A673 (cell line): ENCODE measurements around the gene CLDN5. TPM values are rescaled to one million over a fixed set of nuclear protein-coding genes. Genes with fewer than 3 reads are reported as not detected.

Experiments used
- BruUV-seq: library from RNA; stranded (reverse); fragments of 400-500 nt; replicated peaks from 2 replicates; lab custom pipeline; 2021; lab: Mats Ljungman, UMichigan
- CTCF ChIA-PET: fragments of 300-600 bp; sonication (Branson Sonifier 250); formaldehyde crosslinking; loops from one replicate; lab custom pipeline; 2022; ENCODE audit warnings: antibody characterized with exemption; lab: Charles Lee
- POLR2A ChIA-PET: fragments of 300-600 bp; sonication (Branson Sonifier 250); formaldehyde crosslinking; loops from one replicate; lab custom pipeline; 2022; ENCODE audit warnings: antibody characterized with exemption; ENCODE audit not compliant: low non-redundant PET; lab: Charles Lee
- DNase-seq: peaks from one replicate; pipeline ENCODE4 v3.0.0-alpha.2; 2015; ENCODE audit warnings: low spot score
- H3K27ac ChIP-seq: fragments of 200-600 bp; sonication (generic); 2 replicates; pipeline ENCODE4 v1.5.1; 2016; ENCODE audit warnings: mixed run types, low read depth, mild to moderate bottlenecking, mixed read lengths, antibody characterized with exemption, low read length; ENCODE audit not compliant: poor library complexity, severe bottlenecking
- H3K27me3 ChIP-seq: fragments of 200-600 bp; sonication (generic); replicated peaks from 2 replicates; pipeline ENCODE4 v1.6.1; 2017; ENCODE audit warnings: mixed run types, low read depth, mild to moderate bottlenecking, mixed read lengths, antibody characterized with exemption, low read length; ENCODE audit not compliant: insufficient read depth, poor library complexity
- H3K36me3 ChIP-seq: fragments of 200-600 bp; sonication (generic); 2 replicates; pipeline ENCODE4 v1.6.1; 2016; ENCODE audit warnings: mixed run types, mild to moderate bottlenecking, mixed read lengths, antibody characterized with exemption, low read length; ENCODE audit not compliant: insufficient read depth, poor library complexity, severe bottlenecking
- H3K4me1 ChIP-seq: fragments of 200-600 bp; sonication (generic); 2 replicates; pipeline ENCODE4 v1.6.1; 2017; ENCODE audit warnings: mixed run types, mild to moderate bottlenecking, mixed read lengths, antibody characterized with exemption, low read length; ENCODE audit not compliant: insufficient read depth, poor library complexity, severe bottlenecking
- H3K4me3 ChIP-seq: fragments of 200-600 bp; sonication (generic); 2 replicates; pipeline ENCODE4 v1.5.1; 2016; ENCODE audit warnings: low read depth, mixed run types, mild to moderate bottlenecking, mixed read lengths, low read length; ENCODE audit not compliant: poor library complexity, severe bottlenecking
- H3K9me3 ChIP-seq: fragments of 200-600 bp; sonication (generic); 2 replicates; pipeline ENCODE4 v1.6.1; 2016; ENCODE audit warnings: mixed run types, low read depth, mild to moderate bottlenecking, mixed read lengths, antibody characterized with exemption, low read length; ENCODE audit not compliant: poor library complexity, severe bottlenecking
- CTCF ChIP-seq: fragments of 300-800, 200-600 bp; sonication (generic); conservative IDR thresholded peaks from 2 replicates; pipeline ENCODE4 v1.5.1; 2017; ENCODE audit warnings: low read depth, mild to moderate bottlenecking, antibody characterized with exemption, low read length, moderate library complexity, mixed read lengths
- EZH2 ChIP-seq: fragments of 200-600 bp; sonication (generic); IDR thresholded peaks from 2 replicates; pipeline ENCODE4 v1.6.1; 2017; ENCODE audit warnings: borderline replicate concordance, low read depth, mild to moderate bottlenecking, mixed read lengths, antibody characterized with exemption, low read length; ENCODE audit not compliant: poor library complexity, severe bottlenecking
- intact Hi-C: fragments of 100-400 bp; cut with micrococcal nuclease; formaldehyde crosslinking; loops from one replicate; pipeline ENCODE4 v1.10.0; 2022; ENCODE audit not compliant: unreplicated experiment
- total RNA-seq: library from RNA; stranded (reverse); gene quantifications from 2 replicates; pipeline ENCODE4 v1.2.3, GENCODE V29; 2021

CLDN5 gene
- total RNA-seq, 1 experiment from 2014 or later: 0.21 TPM

GRCh38 chr22:19516378-19517170, 7.6 kb downstream of the CLDN5 start:
- Histone ChIP-seq H3K36me3 (peaks cover 49% of the 10 kb centered on the region), H3K27ac (no peak overlapping the region), H3K27me3 (no peaks in the 10 kb centered on the region), H3K9me3 (no peaks in the 10 kb centered on the region), H3K4me3 (no peak overlapping the region), H3K4me1 (no peaks in the 10 kb centered on the region)
- ChIA-PET CTCF (no interaction called here), POLR2A (no interaction called here)
- no TSS peak for BruUV-seq
- no peak for DNase-seq
- intact Hi-C loops: no loop called here
- TF ChIP-seq EZH2 (no peak), CTCF (no peak)

GRCh38 chr22:19515654-19516377, 8.4 kb downstream of the CLDN5 start:
- Histone ChIP-seq H3K4me1 (no peaks in the 10 kb centered on the region), H3K36me3 (peaks cover 53% of the 10 kb centered on the region), H3K4me3 (no peak overlapping the region), H3K9me3 (no peaks in the 10 kb centered on the region), H3K27ac (no peak overlapping the region), H3K27me3 (no peaks in the 10 kb centered on the region)
- intact Hi-C loops: no loop called here
- CTCF ChIA-PET: no interaction called here
- POLR2A ChIA-PET: no interaction called here
- DNase-seq: no peak
- TF ChIP-seq EZH2 (no peak), CTCF (no peak)
- BruUV-seq: no TSS peak

GRCh38 chr22:19514831-19515565, 9.2 kb downstream of the CLDN5 start:
- intact Hi-C loops: no loop called here
- H3K36me3 ChIP-seq: peaks cover 60% of the 10 kb centered on the region
- H3K4me1 ChIP-seq: no peaks in the 10 kb centered on the region
- H3K9me3 ChIP-seq: no peaks in the 10 kb centered on the region
- TF ChIP-seq CTCF: no peak
- no peak for TF ChIP-seq EZH2
- H3K27ac ChIP-seq: no peak overlapping the region
- CTCF ChIA-PET: no interaction called here
- no peaks in the 10 kb centered on the region for H3K27me3 ChIP-seq
- no TSS peak for BruUV-seq
- no peak overlapping the region for H3K4me3 ChIP-seq
- DNase-seq: no peak
- POLR2A ChIA-PET: no interaction called here
